Neural progenitor cell (in vitro differentiated cells): ENCODE results near the gene BOLA1. TPM values are rescaled to one million over a fixed set of nuclear protein-coding genes. Genes with fewer than 3 reads are reported as not detected.

ENCODE experiments used
- DNase-seq: peaks from one replicate; pipeline ENCODE4 v3.0.0-alpha.2; 2016; ENCODE audit warnings: low spot score
- H2AFZ ChIP-seq: fragments of 200-600 bp; sonication (generic); replicated peaks from 2 replicates; pipeline ENCODE4 v1.6.1; 2016; ENCODE audit warnings: antibody characterized with exemption
- H3F3A ChIP-seq: fragments of 200-600 bp; sonication (generic); 2 replicates; pipeline ENCODE4 v1.6.1; 2016; ENCODE audit warnings: antibody characterized with exemption, low read depth
- H3K27ac ChIP-seq: fragments of 200-600 bp; sonication (generic); 2 replicates; pipeline ENCODE4 v1.5.1; 2016; ENCODE audit warnings: mild to moderate bottlenecking
- H3K27me3 ChIP-seq: fragments of 200-600 bp; sonication (generic); 2 replicates; pipeline ENCODE4 v1.6.1; 2016; ENCODE audit warnings: mild to moderate bottlenecking, moderate library complexity
- H3K36me3 ChIP-seq: fragments of 200-600 bp; sonication (generic); 2 replicates; pipeline ENCODE4 v1.5.1; 2016
- H3K4me1 ChIP-seq: fragments of 200-600 bp; sonication (generic); 2 replicates; pipeline ENCODE4 v1.6.1; 2016; ENCODE audit warnings: mixed run types
- H3K4me2 ChIP-seq: fragments of 200-600 bp; sonication (generic); 2 replicates; pipeline ENCODE4 v1.6.1; 2016
- H3K4me3 ChIP-seq: fragments of 200-600 bp; sonication (generic); 2 replicates; pipeline ENCODE4 v1.5.1; 2016
- H3K79me2 ChIP-seq: fragments of 200-600 bp; sonication (generic); 2 replicates; pipeline ENCODE4 v1.6.1; 2016; ENCODE audit warnings: low read depth
- H3K9ac ChIP-seq: fragments of 200-600 bp; sonication (generic); 2 replicates; pipeline ENCODE4 v1.6.1; 2016
- H3K9me3 ChIP-seq: fragments of 200-600 bp; sonication (generic); 2 replicates; pipeline ENCODE4 v1.5.1; 2016; ENCODE audit warnings: low read depth
- H4K20me1 ChIP-seq: fragments of 200-600 bp; sonication (generic); 2 replicates; pipeline ENCODE4 v1.6.1; 2016; ENCODE audit warnings: low read depth
- H3K27ac Mint-ChIP-seq: 3 replicates; pipeline ENCODE4 v1.8.0; 2021; ENCODE audit warnings: mixed read lengths
- H3K27me3 Mint-ChIP-seq: 2 replicates; pipeline ENCODE4 v1.8.0; 2022; ENCODE audit warnings: low read depth, mild to moderate bottlenecking, inconsistent platforms, moderate library complexity, mixed read lengths; ENCODE audit not compliant: insufficient read depth
- H3K36me3 Mint-ChIP-seq: 3 replicates; pipeline ENCODE4 v1.8.0; 2021; ENCODE audit warnings: mixed read lengths
- H3K4me1 Mint-ChIP-seq: 3 replicates; pipeline ENCODE4 v1.8.0; 2021; ENCODE audit warnings: mixed read lengths
- H3K4me3 Mint-ChIP-seq: 3 replicates; pipeline ENCODE4 v1.8.0; 2021; ENCODE audit warnings: mild to moderate bottlenecking, moderate library complexity, mixed read lengths
- H3K9me3 Mint-ChIP-seq: 3 replicates; pipeline ENCODE4 v1.8.0; 2020; ENCODE audit warnings: mixed read lengths
- CTCF ChIP-seq: fragments of 200-600 bp; sonication (generic); IDR thresholded peaks from 2 replicates; pipeline ENCODE4 v1.5.1; 2017; ENCODE audit warnings: antibody characterized with exemption, mild to moderate bottlenecking
- EZH2 ChIP-seq: fragments of 200-600 bp; sonication (generic); IDR thresholded peaks from 2 replicates; pipeline ENCODE4 v1.6.1; 2017; ENCODE audit warnings: antibody characterized with exemption, mild to moderate bottlenecking, moderate library complexity
- EZH2phosphoT487 ChIP-seq: fragments of 200-600 bp; sonication (generic); IDR thresholded peaks from 2 replicates; pipeline ENCODE4 v1.6.1; 2017; ENCODE audit warnings: antibody characterized with exemption
- total RNA-seq: library from RNA; depleted of rRNA; stranded (reverse); fragments of >200 nt; gene quantifications from 2 replicates; pipeline ENCODE4 v1.2.3, GENCODE V29; 2015; ENCODE audit warnings: low replicate concordance

Gene BOLA1
- total RNA-seq, 1 donor from 2014 or later, result 2.4 TPM

GRCh38 chr1:149929856-149930255, 30.5 kb downstream of the BOLA1 start:
- Histone ChIP-seq H3K79me2 (peaks cover 27% of the 10 kb centered on the region), H3K36me3 (peaks cover 9% of the 10 kb centered on the region), H3F3A (peaks cover 8% of the 10 kb centered on the region), H3K4me2 (no peak overlapping the region), H3K27ac (no peak overlapping the region), H4K20me1 (peaks cover 17% of the 10 kb centered on the region), H3K9me3 (no peaks in the 10 kb centered on the region), H3K9ac (no peak overlapping the region), H2AFZ (no peak overlapping the region), H3K4me1 (peaks cover 15% of the 10 kb centered on the region), H3K27me3 (no peaks in the 10 kb centered on the region), H3K4me3 (no peak overlapping the region)
- Mint-ChIP-seq H3K36me3 (peaks cover 20% of the 10 kb centered on the region), H3K9me3 (no peaks in the 10 kb centered on the region), H3K27me3 (no peaks in the 10 kb centered on the region), H3K27ac (no peak overlapping the region), H3K4me3 (no peak overlapping the region), H3K4me1 (peaks cover 22% of the 10 kb centered on the region)
- no peak for DNase-seq
- TF ChIP-seq CTCF, result no peak
- no peak for TF ChIP-seq EZH2
- no peak for TF ChIP-seq EZH2phosphoT487

- no peak overlapping the region for H3K4me3 Mint-ChIP-seq
- DNase-seq, result no peak
- Histone ChIP-seq H2AFZ (no peak overlapping the region), H3F3A (peaks cover 8% of the 10 kb centered on the region), H3K27me3 (no peaks in the 10 kb centered on the region), H3K9me3 (no peaks in the 10 kb centered on the region), H3K36me3 (no peaks in the 10 kb centered on the region), H3K4me3 (no peak overlapping the region), H3K4me2 (no peak overlapping the region), H3K9ac (no peak overlapping the region), H4K20me1 (peaks cover 11% of the 10 kb centered on the region), H3K79me2 (peaks cover 13% of the 10 kb centered on the region), H3K27ac (no peak overlapping the region), H3K4me1 (peaks cover 12% of the 10 kb centered on the region)
- H3K27me3 Mint-ChIP-seq, result peaks cover 3% of the 10 kb centered on the region
- H3K9me3 Mint-ChIP-seq, result no peaks in the 10 kb centered on the region
- H3K27ac Mint-ChIP-seq, result peak overlapping the region; percentile 48
- peaks cover 9% of the 10 kb centered on the region for H3K36me3 Mint-ChIP-seq
- TF ChIP-seq CTCF (no peak), EZH2 (no peak), EZH2phosphoT487 (no peak)
- H3K4me1 Mint-ChIP-seq, result peaks cover 23% of the 10 kb centered on the region
Measured at GRCh38 chr1:149931212-149931790, 31.9 kb downstream of the BOLA1 start.

- no peaks in the 10 kb centered on the region for H3K27me3 ChIP-seq
- H2AFZ ChIP-seq, result no peak overlapping the region
- peaks cover 9% of the 10 kb centered on the region for H3K36me3 Mint-ChIP-seq
- H3F3A ChIP-seq, result peaks cover 8% of the 10 kb centered on the region
- no peak for TF ChIP-seq EZH2phosphoT487
- no peak for TF ChIP-seq EZH2
- no peak for TF ChIP-seq CTCF
- peak overlapping the region; percentile 13 for H3K27ac Mint-ChIP-seq
- H3K36me3 ChIP-seq, result no peaks in the 10 kb centered on the region
- H3K4me1 ChIP-seq, result peaks cover 12% of the 10 kb centered on the region
- H4K20me1 ChIP-seq, result no peaks in the 10 kb centered on the region
- H3K27me3 Mint-ChIP-seq, result peaks cover 3% of the 10 kb centered on the region
- H3K4me3 Mint-ChIP-seq, result no peak overlapping the region
- DNase-seq, result no peak
- H3K4me1 Mint-ChIP-seq, result peaks cover 34% of the 10 kb centered on the region
- H3K4me3 ChIP-seq, result no peak overlapping the region
- H3K9me3 Mint-ChIP-seq, result no peaks in the 10 kb centered on the region
- H3K9ac ChIP-seq, result no peak overlapping the region
- no peak overlapping the region for H3K4me2 ChIP-seq
- H3K27ac ChIP-seq, result no peak overlapping the region
- peaks cover 1% of the 10 kb centered on the region for H3K79me2 ChIP-seq
- no peaks in the 10 kb centered on the region for H3K9me3 ChIP-seq
Measured at GRCh38 chr1:149932474-149932873, 33.1 kb downstream of the BOLA1 start.
